Subcutaneous adipose tissue (tissue), 4 donors: ENCODE measurements around the gene FRS3. TPM values are rescaled to one million over a fixed set of nuclear protein-coding genes. Genes with fewer than 3 reads are reported as not detected.

Experiments used
- total RNA-seq, 4 donors: library from RNA; depleted of rRNA; stranded (reverse); fragments of >200 nt; gene quantifications; one replicate each; pipeline ENCODE4 v1.1.0, GENCODE V29; 2016
- TF ChIP-seq, protein P1 (sequence below): fragments of 450-650 bp; IDR thresholded peaks from one replicate; pipeline ENCODE4 v1.5.1; 2016; ENCODE audit warnings: low read depth, mild to moderate bottlenecking, control low read depth, antibody characterized with exemption, moderate library complexity

FRS3 gene
- total RNA-seq, 4 donors from 2014 or later = 2.1 to 6.8 (median 3.6) TPM

GRCh38 chr6:41789390-41789724 lies 9.7 kb upstream of the FRS3 start:
- TF ChIP-seq, protein P1, sequence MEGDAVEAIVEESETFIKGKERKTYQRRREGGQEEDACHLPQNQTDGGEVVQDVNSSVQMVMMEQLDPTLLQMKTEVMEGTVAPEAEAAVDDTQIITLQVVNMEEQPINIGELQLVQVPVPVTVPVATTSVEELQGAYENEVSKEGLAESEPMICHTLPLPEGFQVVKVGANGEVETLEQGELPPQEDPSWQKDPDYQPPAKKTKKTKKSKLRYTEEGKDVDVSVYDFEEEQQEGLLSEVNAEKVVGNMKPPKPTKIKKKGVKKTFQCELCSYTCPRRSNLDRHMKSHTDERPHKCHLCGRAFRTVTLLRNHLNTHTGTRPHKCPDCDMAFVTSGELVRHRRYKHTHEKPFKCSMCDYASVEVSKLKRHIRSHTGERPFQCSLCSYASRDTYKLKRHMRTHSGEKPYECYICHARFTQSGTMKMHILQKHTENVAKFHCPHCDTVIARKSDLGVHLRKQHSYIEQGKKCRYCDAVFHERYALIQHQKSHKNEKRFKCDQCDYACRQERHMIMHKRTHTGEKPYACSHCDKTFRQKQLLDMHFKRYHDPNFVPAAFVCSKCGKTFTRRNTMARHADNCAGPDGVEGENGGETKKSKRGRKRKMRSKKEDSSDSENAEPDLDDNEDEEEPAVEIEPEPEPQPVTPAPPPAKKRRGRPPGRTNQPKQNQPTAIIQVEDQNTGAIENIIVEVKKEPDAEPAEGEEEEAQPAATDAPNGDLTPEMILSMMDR = no peak

GRCh38 chr6:41787219-41787917 lies 7.7 kb upstream of the FRS3 start, which contains the start of gene TOMM6:
Gene TOMM6 (plus strand): TSS chr6:41787694. CDS start chr6:41787698, 4 bp downstream.
- TF ChIP-seq, protein P1 = no peak

DNA sequence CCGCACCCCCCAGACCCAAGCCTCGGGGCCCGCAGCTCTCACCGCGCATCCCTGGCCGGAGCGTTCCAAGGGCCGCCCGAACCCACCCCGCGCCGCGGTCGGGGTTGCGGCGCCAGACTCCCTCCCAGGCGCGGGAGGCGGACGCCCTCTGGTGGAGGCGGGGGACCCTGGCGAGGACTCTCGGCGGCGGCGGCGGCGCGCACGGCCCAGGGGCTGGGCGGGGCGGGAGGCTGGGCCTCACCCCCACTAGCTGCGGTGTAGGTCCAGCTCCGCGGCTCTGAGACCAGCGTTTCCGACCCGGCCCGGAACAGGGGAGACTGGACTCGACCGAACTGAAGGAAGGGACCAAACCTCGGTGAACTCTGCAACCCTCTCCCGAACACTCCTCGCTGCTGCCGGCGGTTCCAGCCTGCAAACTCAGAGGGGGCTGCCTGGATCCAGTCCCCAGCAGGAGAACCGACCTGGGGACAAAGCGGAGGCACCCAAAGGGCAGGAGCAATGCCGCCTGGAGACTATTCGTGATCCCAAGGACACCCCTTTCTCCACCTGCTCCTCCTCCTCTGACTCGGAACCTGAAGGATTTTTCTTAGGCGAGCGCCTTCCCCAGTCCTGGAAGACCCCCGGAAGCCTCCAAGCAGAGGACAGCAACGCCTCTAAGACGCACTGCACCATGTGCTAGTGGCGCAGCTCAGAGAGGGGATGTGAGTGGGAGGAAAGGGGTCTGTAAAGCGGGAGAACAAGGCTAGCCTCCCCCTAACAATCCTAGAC lies 6.9 kb upstream of the FRS3 start:
- TF ChIP-seq, protein P1 = no peak

DNA sequence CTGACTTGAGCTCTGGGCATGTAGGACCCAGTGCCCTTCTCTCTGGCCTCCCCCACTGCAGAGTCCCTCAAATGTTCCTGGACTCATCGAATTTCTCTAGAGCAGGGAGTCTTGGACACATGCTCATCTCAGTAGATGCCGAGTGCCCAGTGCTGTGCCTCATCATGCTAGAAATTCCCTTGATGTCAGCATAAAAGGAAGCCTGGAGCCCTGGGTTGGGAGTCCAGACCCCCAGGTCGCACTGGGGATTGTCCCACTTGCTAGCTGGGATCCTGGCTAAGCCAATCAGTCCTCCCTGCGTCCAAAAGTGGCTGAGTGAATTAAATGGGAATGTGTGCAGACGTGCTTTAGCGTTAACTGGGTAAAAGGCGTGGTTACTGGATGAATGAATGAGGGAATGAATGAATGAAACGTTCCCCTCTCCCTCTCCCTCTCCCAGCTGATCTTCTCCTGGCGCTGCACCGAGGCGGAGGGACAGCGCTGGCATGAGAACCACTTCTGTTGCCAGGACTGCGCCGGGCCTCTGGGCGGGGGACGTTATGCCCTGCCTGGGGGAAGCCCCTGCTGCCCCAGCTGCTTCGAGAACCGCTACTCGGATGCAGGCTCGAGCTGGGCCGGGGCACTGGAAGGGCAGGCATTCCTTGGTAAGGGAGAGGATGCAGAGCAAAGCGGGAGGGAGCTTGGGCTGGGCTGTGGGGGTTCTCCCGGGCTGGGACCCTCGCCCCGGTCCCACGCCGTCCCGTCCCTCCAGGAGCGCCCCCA lies 6.2 kb upstream of the FRS3 start:
- TF ChIP-seq, protein P1 = no peak

DNA sequence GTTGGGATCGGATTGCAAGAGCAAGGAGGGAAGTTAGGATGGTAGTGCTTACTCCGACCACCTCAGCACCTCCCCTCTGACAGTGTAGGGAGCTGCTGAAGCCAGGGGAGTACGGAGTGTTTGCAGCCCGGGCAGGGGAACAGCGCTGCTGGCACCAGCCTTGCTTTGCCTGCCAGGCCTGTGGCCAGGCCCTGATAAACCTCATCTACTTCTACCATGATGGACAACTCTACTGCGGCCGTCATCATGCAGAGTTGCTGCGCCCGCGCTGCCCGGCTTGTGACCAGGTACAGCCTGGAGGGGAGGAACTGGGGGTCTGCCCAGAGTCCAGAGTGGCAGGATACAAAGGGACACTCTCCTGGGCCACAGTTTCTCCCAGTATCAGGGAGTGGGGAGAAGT lies 5.6 kb upstream of the FRS3 start:
- TF ChIP-seq, protein P1 = no peak

GRCh38 chr6:41784581-41785171 lies 5.0 kb upstream of the FRS3 start:
- TF ChIP-seq, protein P1 = no peak
